Daoy (cell line): Measurements from ENCODE around the gene LATS2. TPM values are rescaled to one million over a fixed set of nuclear protein-coding genes. Genes with fewer than 3 reads are reported as not detected.
"Not testable (repeated sequence)": the region's sequence is repeated elsewhere in the genome, so short reads cannot be mapped to it uniquely, and the experiment has no call there.

ENCODE experiments used
- DNase-seq: peaks from one replicate; pipeline ENCODE4 v3.0.0-alpha.2; 2015; ENCODE audit warnings: low read depth
- total RNA-seq: library from RNA; depleted of rRNA; stranded (reverse); fragments of >200 nt; shearing (Covaris generic); gene quantifications from 2 replicates; pipeline ENCODE4 v1.2.3, GENCODE V29; 2014

The LATS2 gene
- total RNA-seq, 1 experiment from 2014 or later, result 5.4 TPM

DNA sequence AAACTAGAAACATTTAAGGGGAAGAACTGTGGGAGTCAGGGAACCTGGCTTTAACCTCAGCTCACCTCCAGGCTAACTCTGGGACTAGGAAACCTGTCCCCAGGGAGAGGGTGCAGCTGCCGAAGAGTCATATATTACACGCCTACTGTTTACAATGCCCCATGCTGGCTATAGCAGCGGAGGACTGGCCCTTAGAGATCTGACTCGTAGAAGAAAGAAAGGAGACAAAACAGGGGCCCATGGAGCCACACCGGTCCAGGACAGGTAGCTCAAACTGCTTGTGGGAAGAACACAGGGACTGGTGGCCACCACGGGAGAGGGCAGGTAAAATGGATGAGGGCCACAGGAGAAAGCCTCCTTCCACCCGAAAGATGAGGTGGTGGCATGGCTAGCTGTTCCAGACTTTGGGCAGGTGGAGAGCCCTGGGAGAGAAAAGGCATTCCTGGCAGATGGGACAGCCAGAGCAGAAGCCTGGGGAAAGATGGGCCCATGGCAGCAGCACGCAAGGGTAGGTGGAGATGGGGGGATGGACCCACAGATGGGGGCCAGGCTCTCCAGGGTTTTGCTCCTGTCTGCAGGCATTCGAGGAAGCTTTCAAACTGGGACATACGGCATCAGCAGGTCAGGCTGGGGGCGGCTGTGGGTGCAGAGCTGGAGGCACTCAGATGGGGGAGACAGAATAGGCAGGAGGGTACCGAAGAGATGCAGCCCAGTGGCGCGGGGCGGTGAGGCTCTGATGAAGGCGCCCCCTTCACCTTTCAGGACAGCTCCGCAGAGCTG, 69.5 kb downstream of the LATS2 start:
- no peak for DNase-seq

DNA sequence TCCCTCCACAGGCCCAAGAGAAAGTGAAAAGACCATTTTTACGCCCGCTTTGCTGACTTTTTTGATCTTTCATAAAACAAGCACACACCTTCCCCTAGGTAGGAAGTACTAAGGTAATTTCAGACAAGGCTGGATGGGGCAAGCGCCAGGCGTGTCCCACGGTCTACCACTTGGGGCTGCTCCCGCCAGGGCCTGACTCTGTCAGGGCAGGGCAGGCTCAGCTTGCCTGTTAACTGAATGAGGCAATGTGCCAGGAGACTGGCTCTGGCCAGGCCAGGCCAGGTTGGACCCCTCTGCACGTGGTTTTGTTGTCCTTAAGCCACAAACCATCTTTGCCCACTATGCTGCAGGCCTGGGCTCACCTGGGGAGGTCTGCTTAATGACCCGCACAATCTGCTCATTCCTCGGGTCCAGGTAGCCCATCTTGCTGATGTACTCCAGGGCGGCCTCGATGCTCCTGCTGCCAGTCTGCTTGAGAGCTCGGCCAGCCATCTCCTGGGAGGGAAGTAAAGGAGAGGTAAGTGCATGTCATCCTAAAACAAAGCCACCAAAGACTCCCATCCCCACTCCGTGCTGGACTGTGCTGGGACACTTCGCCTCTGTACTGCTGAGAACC, 70.4 kb downstream of the LATS2 start:
- no peak for DNase-seq

DNA sequence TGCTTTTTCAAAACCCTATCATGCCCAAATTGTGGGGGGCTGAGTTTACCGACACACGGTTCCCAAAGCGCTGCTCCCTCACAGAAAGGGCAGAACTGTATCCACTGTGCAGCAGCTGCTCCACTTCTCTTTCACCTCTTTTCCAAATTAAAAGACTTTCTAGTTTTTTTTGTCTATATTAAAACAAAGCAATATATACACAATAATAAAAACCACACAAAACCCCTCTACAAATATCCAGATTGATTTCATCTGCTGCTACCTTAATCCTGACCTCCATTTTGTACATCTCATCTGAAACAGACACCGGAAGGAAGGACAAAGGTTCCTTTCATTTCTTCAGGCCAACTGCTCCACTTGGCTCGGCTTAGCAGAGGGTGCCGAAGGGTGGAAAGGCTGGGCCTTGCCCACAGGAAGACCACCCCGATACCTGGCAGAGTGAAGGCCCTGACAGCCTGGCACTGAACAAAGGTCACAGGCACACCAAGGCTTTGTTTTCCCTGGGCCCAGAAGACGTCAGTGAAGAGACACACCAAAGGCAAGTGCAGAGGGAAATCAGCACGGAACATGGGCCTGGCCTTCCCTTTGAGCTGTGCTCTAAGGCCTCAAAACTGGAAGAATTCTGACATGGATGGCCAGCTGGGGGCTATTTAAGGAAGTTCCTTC, 71.6 kb downstream of the LATS2 start:
- no peak for DNase-seq

DNA sequence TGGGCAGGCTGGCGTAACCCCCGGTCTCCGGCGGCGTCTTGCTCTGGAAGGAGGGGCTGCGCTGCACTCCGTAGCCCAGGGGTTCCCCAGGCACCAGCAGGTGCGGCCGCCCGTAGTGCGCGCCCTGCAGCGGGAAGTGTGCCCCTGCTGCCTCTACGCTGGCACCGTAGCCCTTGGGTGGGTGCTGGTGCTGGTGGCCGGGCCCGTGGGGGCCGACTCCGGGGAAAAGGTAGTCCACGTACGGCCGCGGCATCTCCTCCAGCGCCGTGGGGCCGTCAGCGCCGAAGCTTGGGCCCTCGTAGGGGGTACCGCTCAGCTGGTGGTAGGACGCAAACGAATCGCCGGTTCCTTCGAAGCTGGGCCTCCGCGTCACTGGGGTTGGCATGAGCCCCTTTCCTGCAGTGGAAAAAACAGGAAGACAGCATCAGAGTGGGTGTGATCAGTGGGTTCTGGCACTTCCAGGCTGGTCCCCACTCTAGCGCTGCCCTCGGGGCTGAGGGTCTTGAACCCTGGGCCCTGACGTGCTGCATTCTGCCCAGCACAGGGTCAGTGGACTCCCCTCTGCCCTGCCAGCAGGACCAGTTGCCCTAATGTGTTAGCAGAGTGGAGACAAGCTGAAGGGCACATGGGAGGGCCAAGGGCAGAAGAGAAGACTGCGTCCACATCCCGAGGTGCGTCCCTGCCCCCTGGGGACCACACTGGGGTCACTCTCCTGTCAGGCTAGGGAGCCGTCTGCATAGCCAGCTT, 72.3 kb downstream of the LATS2 start:
- no peak for DNase-seq

DNA sequence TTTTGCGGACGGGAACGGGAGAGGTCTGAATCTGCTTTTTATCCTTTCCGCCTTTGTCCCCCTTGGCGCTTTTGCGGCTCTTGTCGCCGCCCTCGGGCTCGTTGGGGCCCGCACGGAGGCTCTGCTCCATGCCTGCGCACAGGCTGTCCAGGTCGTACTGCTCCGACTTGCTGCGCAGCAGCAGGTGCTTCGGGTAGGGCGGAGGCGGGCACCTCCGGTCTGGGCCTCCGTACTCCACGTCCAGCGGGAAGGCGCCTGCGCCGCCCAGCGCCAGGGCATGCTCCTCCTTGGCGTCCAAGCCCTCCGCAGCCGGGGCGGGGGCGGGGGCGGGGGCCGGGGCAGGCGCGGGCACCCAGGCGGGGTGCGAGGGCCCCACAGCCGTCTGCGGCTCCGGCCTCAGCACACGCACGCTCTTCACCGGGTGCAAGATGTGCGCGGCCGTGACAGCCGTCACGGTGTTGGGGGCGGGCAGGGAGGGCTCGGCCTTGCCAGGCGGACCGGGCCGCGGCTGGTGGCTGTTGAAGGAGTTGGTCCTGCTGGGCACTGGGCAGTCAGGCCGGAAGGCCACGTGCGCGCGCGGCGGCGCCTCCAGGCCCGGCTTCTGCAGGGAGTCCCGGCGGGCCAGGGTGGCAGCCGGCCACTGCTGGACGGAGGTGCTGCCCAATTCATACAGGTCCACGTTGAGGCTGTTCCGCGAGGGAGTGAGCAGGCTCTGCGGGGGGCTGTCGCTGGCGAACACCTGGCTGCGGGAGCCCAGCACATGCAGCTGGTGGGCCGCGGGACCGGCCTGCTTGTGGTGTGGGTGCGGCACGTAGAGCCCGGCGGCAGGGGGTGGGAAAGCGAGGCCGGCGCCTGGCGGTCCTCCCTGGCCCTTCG, 73.1 kb downstream of the LATS2 start:
- DNase-seq, result no peak

DNA sequence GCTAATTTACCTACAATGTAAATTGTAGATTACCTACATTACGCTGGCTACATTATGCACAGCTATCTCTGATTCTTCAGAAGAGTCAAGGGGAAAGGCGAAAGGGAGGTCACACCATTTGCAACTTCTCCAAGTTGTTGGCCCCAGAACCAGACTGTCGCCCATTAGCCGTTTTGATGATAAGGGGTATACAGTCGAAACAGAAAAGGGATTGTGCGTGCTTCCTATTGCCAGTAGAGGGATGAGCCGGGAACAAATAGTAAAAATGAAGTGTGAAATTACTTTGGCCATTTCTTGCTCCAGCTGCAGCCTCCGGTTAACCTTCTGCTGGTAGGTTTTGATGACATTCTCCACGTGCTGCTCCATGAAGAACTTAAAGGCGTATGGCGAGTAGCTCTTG, 73.8 kb downstream of the LATS2 start:
- DNase-seq, result no peak

DNA sequence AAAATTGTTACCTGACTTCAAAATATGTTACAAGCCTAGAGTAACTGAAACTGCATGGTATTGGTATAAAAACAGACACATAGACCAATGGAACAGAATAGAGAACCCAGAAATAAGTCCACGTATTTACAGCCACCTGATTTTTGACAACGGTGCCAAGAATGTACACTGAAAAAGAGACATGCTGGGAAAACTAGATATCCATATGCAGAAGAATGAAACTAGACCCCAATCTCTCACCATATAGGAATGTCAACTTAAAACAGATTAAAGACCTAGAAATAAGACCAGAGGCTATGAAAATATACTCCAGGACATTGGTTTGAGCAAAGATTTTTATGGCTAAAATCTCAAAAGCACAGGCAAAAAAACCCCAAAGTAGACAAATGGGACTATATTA, 76.5 kb downstream of the LATS2 start:
- no peak for DNase-seq

DNA sequence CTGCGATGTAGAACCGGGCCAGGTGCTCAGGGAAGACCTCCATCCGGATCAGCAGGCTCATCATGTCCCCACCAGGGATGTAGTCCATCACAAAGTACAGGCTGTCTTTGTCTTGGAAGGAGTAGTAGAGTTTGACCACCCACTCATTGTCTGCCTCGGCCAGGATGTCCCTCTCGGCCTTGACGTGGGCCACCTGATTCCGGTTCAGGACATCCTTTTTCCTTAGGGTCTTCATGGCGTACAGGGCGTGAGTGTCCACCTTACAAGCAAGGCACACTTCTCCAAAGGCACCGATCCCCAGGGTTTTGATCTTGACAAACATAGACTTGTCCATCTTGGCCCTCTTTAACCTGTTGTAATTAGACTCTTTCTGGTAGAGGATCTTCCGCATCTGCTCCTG, 78.0 kb downstream of the LATS2 start:
- no peak for DNase-seq

DNA sequence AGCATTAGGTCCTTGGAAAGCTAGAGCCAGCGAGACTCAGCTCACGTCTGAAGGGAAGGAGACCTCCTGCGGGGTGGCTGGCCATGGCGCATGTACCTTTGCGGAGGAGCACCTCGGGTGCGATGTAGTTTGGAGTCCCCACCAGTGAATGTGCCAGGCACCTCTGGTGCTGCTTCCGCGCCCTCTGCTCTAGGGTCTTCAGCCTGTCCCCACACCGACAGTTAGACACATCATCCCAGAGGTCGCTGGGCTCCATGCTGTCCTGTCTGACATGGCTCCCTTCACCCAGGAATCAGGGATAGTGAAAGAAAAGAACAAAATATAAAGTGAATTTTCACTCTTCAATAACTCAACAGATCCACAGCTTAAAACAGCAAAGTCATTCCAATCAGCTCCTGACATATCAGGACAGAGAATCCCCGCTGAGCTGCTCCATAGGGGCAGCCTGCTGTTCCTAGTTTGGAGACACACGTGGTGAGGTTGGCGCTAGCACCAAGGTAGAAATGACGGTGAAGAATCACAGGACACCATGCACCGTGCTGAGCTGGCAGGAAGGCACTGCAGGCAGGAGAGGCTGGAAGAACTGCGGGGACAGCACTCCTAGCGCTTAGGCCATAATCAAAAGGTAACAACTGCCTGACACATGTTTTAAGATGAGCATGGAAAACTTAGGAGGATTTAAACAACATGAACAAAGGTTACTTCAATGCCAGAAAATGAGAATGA, 79.9 kb downstream of the LATS2 start:
- DNase-seq, result no peak

DNA sequence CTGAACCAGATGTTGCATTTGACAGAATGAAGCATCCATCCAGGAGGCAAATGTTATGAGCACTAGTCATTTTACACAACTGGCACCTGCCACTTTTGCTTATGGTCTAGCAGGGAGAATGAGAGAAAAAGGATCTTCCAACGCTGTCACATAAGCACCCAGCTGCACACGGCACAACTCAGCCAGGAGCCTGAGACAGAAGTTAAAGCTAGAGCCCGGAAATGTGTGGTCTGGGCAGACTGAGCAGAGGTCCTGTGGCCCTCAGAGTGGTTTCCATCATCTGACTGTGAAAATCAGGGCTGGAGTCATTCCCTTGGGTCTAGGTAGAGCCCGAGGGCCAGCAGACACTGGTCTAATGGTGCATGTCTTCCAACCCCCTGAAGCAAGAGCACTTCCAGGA, 80.5 kb downstream of the LATS2 start:
- no peak for DNase-seq

DNA sequence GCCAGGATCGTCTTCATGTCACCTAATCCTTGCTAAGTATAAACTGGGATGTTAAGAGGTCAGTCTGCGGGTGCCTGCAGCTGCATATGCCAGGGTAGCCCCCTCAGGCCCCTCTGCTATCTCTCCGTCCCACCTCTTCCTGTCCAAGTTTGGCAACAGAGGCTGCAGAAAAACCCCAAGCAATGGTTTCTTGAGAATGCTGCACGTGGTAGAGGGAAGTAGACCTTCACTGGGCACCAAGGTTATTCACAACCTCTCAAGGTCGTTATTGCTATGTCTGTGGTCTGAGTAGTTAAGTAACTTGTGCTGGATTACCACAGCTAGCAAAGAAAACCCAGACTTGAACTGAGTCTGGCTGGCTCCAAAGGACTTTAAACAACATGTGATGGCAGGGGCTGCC, 81.0 kb downstream of the LATS2 start:
- DNase-seq, result no peak

DNA sequence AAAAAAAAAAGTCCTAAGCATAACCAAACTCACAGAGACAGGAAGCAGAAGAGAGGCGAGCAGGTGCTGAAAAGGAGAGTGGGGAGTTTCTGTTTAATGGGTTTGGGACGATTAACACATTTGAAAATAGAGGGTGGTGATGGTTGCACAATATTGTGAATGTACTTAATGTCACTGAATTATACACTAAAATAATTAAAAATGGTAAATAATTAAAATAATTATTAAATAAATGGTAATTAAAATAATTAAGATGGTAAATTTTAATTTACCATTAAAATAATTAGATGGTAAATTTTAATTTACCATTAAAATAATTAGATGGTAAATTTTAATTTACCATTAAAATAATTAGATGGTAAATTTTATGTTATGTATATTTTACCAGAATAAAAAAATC, 84.0 kb downstream of the LATS2 start:
- DNase-seq, result no peak

DNA sequence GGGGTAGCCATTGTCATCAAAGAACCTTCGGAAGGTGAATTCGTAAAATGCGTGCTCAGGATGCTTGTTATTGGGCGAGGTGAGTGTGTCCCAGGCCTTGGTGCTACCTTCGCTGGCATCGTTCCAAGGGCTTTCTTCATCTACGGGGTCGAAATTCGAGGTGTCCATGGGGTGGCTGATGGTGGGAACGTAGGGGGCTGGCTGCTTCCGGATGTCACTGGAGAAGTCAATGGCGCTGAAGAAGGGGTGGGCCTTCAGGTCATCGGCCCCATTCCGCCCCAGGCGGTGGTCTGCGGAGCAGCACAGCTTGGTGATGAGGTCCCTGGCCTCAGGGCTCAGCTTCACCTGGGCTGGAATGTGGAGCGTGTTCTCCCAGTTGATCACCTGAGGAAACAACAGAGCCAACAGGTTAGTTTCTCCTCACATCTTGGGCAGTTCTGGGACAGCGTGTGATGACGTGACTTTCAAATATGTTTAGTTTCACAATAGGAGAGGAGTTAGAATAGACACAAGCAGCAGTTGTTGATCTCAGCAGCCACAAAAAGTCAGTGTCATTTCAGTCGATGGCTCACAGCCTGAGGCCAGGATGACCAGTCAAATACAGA, 86.3 kb downstream of the LATS2 start:
- no peak for DNase-seq

DNA sequence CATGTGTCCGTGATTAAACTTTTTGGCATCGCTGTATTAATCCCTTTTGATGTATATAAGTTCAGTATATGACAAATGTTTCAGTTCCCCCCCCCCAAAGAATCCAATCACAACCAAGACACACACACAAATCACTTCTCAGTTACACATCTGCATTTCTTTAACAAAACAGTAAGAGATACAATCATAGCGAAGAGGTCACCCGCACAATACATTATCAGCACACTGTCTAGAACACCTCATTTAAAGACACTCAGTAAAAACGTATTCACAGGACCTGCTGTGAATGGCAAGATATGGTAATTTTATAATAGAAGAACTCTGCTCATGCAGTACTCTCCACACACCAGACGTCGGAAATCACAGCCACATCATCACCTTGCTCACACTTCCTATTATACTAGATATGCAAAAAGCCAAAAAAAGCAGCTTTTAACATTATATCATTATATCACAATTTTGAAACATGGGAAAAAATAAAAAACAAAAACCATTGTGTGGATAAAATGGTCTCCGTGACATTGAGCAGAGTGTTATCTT, 87.4 kb downstream of the LATS2 start:
- no peak for DNase-seq

DNA sequence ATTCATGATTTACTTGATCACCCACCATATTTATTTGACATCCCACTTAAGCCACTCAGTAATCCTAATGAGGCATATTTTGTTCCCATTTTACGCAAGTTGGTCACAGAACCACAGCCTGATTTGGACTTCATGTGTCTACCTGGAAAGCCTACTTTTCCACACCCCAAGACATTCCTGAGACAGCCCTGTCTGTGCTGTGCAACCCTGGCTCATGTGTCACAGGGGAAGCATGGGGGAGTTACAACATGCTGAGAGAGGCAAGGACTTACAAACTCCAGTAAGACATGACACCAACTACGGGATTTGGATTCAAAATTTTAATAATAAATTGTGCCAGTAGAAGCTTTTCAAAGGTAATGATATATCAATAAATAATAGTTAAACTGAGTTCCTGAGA, 88.7 kb downstream of the LATS2 start:
- no peak for DNase-seq

DNA sequence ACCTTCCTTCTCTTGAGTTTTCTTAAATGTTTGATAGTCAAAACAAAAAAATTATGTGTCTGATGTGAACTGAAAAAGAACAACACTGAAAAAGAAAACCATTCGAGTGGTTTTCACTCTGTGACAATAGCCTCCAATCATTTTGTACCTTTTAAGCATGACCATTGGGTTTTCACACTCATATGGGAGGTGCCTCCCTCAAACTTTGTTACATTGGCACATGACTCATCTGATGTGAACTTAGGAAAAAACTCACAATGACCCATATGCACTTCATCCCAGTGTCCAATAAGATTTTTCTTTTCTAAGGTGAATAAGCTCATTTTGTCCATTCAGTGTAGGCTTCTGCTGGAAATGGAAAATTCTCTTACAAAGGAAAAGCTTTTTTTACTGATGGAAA, 92.2 kb downstream of the LATS2 start:
- peak; percentile 14 for DNase-seq

DNA sequence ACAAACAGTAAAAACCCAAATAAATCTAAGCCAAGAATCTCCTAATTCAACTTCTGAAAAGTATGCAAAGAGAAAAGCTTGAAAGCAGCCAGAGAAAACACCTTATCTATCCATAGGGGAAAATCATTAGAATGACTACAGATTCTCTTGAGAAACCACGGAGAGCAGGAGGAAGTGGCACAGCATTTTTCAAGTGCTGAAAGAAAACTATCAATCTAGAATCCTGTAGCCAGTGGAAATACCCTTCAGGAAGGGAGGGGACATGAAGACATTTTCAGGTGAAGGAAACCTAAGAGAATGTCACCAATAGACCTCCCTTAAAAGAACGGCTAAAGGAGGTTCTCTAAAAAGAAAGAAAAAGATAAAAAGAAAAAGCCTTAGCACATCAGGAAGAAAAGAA, 92.6 kb downstream of the LATS2 start:
- DNase-seq, result no peak

DNA sequence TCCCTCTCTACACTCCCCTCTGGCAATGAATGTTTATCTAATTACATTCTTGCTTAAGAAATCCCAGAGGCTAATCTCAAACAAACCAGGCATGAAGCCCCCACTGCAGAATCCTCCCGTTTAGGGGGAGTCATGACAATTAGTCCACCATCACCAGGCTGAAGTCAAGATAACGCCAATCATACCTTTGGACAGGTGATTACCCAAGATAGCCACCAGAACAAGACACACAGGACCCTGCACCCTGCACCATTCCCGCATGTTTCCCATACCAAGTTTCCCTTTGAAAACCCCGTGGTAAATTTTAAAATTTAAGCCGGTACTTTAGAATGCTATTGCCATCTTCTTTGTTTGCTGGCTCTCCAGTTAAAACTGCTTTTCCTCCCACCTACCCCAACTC, 94.0 kb downstream of the LATS2 start:
- no peak for DNase-seq

DNA sequence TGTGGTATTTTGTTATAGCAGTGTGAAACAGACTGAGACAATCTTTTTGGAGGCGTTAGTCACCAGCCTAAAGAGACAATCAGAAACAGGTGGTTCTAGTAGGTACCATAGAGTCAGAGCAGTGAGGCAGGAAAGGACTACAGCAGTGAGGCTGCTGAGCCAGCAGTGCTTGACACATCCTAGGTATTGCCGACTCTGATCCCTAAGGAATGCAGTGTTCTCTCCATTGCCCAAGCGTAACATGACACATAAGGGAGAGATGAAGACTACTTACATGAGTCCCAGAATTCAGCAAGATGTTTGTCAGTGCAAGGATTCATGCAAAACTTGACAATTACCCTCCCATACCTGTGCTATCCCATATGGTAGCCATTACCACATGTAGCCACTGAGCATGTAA, 96.5 kb downstream of the LATS2 start:
- no peak for DNase-seq

DNA sequence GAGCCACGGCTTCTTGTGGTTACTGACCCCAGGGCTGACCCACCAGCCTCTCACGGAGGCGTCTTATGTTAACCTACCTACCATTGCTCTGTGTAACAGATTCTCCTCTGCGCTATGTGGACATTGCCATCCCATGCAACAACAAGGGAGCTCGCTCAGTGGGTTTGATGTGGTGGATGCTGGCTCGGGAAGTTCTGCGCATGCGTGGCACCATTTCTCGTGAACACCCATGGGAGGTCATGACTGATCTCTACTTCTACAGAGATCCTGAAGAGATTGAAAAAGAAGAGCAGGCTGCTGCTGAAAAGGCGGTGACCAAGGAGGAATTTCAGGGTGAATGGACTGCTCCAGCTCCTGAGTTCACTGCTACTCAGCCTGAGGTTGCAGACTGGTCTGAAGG, 99.7 kb downstream of the LATS2 start:
- not testable (repeated sequence) for DNase-seq
